Stimulated activated CD4-positive, alpha-beta T cell treated with anti-CD3 and anti-CD28 coated beads, Interleukin-2, amount 100 ng/mL, for 48 hours (primary cell): ENCODE data around the gene SOCS1.

ENCODE experiments used
- DNase-seq, 2 donors: peaks; one replicate each; pipeline ENCODE4 v3.0.0-alpha.2; 2020

SOCS1 gene

DNA sequence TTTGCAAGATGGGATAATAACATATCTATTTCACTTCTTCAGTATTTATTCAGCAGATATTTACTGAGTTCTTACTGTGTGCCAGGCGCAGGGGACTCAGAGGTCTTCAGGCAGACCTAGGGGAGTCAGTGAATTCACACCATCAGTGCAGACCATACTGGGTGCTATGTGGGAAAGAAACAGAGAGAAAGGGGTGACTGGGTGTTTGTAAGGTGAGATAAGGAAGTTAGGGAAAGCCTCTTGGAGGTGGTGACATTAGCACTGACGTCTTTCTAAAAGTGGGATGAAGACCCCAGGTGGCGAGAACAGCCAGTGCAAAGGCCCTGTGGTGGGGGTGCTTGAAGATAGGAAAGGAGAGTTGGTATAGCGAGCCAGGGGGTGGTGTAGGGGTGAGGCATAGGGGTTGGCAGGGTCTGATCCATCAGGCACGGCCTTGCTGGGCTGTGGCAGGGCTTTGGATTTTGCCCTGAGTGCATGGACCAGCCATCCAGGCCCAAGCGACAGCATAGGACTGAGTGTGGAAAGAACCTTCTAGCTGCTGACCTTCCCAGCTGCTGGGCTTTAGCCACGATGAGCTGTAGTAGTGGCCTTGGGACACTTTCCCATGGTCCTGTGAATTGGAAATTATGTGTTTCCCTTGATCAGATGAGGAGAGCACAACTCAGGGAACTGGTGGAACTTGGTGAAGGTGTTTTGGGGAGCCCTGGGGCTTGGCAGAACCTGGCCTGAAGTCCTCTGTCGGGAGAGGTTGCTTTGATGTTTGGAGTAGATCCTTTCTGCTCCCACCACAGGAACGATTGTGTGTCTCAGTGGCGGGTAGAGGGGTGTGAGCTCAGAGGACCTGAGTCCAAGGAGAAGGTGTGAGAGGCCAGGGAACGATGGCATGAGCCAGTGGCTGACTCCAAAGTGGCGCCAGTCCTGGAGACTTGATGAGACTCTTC is 3.9 kb upstream of the SOCS1 start:
- DNase-seq = no peak

DNA sequence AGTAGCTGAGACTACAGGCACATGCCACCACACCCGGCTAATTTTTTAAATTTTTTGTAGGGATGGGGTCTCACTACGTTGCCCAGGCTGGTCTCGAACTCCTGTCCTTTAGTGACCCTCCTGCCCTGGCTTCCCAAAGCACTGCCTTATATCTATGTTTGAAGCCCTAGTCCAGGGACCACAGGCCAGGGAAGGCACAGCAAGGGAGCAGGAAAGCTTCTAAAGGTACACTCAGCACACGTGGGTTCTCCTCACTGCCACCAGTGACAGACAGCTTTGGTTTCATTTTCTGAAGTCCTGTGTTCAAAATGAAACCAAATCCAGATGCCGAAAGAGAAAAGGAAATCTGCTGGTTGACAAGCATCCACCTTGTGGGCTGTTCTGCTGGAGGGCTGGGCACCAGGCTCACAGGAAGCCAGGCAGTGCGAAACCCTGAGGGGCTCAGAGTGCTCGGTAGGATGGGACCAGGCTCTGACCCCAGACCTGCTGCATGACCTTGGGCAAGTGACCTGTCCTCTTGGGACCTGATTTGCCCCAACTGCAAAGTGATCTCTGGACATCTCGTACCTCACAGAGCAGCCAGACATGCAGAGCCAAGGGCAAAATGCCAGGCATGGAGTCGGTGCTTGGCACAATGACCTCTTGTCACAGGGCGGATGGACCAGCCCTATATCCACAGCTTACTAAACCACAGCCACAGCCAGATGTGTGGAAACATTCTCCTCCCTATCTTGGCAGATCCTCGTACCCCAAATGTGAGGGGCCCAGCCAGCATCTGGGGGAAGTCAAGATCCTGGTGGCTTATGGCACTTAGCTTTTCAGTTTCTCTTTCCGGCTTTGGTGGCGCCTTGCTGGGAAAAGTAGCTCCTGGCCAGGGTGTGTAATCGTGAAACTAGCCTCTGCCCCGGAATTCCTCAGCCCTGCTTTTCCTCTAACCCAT is 2.8 kb upstream of the SOCS1 start:
- no peak for DNase-seq

- DNase-seq = peak in 1 of 2 donors; percentile 49
These were observed 1.3 kb upstream of the SOCS1 start for GRCh38 chr16:11257131-11257938.

DNA sequence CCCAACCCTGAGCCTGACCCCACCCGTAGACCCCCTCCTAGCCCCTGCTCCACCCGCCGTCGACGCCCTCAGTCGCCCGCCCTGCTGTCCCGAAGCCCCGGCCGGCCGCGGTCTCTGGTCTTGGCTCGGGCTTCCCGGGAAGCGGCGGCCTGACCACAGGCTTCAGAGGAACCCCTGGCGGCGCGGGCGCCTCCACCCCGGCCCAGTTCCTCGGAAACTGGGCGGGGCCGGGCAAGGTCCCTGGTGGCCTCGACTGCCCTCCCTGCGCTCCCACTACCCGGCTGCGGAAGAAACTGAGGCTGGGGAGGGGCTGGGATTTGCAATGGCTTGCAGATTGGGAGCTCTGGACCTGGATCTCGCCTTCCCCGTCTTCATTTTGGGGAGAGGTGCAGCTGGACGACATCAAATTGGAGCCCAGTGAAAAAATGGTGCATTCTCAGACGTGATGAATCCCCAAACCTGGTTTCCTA is 692 bp upstream of the SOCS1 start:
- DNase-seq = peak; percentile 50 to 57

DNA sequence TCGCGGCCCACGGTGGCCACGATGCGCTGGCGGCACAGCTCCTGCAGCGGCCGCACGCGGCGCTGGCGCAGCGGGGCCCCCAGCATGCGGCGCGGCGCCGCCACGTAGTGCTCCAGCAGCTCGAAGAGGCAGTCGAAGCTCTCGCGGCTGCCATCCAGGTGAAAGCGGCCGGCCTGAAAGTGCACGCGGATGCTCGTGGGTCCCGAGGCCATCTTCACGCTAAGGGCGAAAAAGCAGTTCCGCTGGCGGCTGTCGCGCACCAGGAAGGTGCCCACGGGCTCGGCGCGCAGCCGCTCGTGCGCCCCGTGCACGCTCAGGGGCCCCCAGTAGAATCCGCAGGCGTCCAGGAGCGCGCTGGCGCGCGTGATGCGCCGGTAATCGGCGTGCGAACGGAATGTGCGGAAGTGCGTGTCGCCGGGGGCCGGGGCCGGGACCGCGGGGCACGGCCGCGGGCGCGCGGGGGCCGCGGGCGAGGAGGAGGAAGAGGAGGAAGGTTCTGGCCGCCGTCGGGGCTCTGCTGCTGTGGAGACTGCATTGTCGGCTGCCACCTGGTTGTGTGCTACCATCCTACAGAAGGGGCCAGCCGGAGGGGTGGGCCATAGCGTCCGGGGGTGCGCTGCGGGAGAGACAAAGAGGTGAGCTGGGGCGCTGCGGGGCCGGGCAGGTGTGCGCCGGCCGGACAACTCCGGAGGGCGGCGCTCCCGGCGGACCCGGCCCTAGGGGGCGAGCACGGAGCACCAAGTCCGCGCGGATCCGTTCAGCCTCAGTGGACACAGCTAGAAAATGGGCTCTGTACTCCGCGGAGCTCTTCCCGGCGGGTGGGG is 879 bp downstream of the SOCS1 start:
- peak in 1 of 2 donors; percentile 45 for DNase-seq

DNA sequence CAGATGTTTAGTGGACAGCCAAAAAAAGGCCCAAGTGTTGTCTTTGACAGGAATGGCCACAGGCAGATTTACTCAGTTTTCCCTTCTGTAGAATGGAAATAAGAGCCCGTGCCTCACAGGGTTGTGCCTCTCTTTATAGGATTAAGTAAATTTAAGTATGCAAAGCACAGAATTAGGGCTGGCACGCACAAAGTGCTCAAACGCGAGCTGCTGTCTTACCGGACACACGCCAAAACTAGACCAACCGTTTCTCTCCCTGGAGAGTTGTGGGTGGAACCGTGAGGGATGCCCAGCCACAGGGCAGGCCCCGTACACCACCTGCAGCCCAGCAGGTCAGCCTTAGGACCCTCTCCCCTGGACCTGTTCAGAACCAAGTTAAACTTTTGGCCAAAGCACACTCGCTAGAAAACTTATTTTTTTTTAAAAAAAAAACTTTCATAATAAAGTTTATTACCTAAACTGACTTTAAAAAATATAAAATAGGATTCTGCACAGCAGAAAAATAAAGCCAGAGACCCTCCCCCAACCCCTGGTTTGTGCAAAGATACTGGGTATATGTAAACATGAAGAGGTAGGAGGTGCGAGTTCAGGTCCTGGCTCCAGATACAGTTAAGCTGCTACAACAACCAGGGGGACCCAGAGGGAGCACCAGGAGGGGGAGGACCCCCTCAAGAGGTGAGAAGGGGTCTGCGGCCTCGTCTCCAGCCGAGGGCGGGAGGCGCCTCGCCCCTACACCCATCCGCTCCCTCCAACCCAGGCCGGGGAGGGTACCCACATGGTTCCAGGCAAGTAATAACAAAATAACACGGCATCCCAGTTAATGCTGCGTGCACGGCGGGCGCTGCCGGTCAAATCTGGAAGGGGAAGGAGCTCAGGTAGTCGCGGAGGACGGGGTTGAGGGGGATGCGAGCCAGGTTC is 1.8 kb downstream of the SOCS1 start:
- no peak for DNase-seq

DNA sequence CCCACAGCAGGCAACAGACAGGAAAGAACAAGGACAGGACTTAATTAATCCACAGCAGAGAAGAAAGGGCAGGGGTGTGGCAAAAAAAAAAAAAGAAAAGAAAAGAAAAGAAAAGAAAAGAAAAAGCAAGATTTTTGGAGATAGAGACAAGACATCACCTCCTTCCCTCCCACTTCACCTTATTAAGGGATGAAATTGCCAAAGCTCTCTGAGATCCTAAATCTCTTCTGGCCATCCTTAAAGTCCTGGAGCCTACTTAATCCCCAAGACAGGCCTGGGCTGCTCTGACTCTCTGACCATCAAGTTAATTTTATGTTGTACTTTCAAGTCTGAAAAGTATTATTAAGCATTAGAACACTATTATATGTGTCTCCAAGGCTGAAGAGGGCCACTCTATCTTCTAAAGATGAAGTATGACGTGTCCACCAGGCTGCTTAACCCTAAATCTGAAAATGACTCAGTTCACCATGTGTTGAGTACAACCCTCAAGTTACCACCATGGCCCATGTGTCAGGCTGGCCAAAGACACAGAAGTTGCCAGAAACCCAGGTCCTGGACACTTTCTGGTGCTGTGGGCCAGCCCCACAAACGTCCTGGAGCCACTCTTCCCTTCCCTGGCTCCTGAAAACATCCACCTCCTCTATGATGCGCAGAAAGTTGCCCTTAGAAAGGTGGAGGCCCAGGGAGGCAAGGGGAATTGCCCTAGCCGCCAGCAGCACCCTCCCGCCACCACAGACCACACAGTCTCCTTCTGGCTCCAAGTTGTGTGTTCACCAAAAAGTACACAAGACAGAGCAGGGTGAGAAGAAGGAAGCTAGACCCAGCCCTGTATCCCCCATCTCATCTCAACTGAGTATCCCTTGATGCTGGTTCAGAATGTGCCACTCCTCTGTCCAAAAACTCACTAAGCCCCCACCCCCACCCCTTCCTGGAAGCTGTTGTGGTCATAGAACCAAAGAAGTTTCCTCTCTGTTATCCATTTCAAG is 2.7 kb downstream of the SOCS1 start:
- peak in 1 of 2 donors; percentile 43 for DNase-seq

- peak in 1 of 2 donors; percentile 39 for DNase-seq
These were observed 3.5 kb downstream of the SOCS1 start for GRCh38 chr16:11252482-11252931.

- DNase-seq = peak; percentile 76
These were observed 4.2 kb downstream of the SOCS1 start for GRCh38 chr16:11251525-11252481.

GRCh38 chr16:11250786-11251524 is 5.0 kb downstream of the SOCS1 start:
- no peak for DNase-seq

DNA sequence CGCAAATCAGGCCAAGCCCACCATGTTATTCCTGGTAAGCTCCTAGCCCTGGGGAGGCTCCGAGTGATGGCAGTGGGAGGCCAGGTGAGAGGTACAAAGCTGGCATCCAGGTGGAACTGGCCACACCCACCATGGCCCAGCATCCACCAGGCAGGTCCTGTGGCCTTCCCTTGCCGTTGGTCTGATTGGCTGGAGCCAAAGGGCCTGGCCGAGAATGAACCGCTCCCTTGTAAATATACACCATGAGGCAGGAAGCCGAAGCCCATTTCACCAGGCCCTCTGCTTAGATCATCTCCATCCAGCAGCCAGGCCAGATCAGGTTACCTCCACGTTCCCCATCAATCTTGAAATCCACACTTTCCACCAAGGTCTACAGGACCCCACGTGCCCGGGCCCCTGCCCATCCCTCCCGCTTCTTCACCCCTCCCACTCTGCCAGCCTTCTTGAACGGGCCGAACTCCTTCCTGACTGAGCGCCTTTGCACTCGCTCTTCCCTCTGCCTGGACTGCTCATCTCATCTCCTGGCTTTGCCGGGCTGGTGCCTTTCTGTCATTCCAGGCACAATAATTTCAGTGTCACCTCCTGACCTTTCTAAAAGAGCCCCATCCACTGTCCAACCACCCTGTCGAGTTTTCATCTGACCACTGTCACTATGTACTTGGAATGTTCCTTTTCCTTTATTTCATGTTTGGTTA is 5.8 kb downstream of the SOCS1 start:
- peak in 1 of 2 donors; percentile 50 for DNase-seq

GRCh38 chr16:11249233-11250061 is 6.6 kb downstream of the SOCS1 start:
- DNase-seq = no peak

DNA sequence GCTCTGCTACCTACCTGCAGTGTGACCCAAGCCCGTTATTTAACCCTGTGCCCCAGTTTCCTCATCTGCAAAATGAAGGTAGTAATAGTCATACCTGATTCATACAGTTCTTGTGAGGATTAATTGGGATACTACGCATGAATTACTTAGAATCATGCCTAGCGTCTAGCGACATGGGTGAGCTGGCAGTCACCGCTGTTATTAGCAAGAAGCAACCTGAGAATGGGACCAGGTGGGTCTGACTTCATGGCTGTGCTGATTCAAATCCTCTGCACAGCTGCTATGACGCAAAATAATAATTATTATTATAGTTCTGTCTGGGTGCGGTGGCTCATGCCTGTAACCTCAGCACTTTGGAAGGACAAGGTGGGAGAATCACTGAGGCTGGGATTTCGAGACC is 7.9 kb downstream of the SOCS1 start:
- no peak for DNase-seq

GRCh38 chr16:11245988-11246387 is 10.0 kb downstream of the SOCS1 start:
- DNase-seq = no peak

DNA sequence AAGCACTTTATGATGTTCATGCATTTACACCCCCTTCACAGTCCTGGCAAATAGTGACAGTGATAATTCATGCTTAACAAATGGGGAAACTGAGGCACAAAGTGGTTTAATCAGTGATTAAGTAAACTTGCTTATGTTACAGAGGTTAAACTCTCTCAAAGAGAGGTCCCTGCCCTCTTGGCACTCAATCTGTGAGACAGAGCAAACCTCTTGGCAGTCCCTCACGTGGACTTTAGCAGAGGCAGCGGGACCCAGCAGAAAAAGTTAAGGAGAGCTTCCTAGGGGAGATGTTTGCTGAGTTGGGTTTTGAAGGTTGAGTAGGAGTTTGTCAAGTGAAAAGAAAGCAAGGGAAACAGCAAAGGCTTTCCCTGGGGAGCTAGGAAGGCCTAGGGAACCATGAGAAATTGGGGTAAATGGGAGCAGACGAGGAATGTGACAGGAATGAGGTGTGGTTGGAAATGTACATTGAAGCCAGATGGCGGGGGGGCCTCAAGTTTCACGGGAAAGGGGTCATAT is 10.7 kb downstream of the SOCS1 start:
- DNase-seq = no peak
